SHP77 treated with DMSO at 0.1 percent for 48 hours (cell line): Measurements from ENCODE around the gene PCDHA4.

Source experiments
- DNase-seq: peaks from one replicate; lab custom pipeline; 2025; lab: John Stamatoyannopoulos, UW

PCDHA4 gene

GRCh38 chr5:140855772-140856674, 49.2 kb downstream of the PCDHA4 start, which contains the start of gene PCDHA10:
Gene PCDHA10, plus strand, starts transcription at chr5:140855897. Its CDS starts 152 bp downstream, at chr5:140856049.
- DNase-seq = peak; percentile 16

- no peak for DNase-seq
These were observed 50.5 kb downstream of the PCDHA4 start for GRCh38 chr5:140857177-140857986.

GRCh38 chr5:140857987-140858240, 51.0 kb downstream of the PCDHA4 start:
- DNase-seq = no peak

GRCh38 chr5:140862441-140863295, 55.8 kb downstream of the PCDHA4 start:
- DNase-seq = no peak
